SIG-M5 treated with dmso at 0.1 percent for 504 hours (cell line): ENCODE results near the gene TRIM44.
A peak's percentile ranks its signal among the peaks of the same experiment; 100 is the strongest.
"Not testable (repeated sequence)": the region's sequence is repeated elsewhere in the genome, so short reads cannot be mapped to it uniquely, and the experiment has no call there.

ENCODE experiments used
- DNase-seq: peaks from one replicate; lab custom pipeline; 2025; ENCODE audit not compliant: unreplicated experiment; lab: John Stamatoyannopoulos, UW

The TRIM44 gene

DNA sequence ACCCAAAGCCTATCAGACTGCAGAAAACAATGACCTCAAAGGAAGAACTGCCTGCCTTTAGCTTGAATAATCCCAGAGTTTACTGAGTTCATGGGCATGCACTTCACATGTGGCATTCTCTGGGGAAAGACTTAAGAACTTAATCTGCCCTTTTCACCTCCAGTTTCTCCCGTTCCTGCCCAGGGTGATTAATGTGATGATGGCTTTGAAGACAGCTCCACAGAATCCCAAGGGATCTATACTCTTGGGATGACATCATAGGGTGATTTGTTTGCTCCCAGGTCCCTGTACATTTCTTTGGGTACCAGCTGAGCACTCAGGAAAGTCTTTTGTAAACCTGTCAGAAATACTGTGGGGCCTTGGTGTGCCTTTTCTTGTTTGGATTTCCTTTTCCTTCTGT, 30.3 kb upstream of the TRIM44 start:
- DNase-seq, result no peak

DNA sequence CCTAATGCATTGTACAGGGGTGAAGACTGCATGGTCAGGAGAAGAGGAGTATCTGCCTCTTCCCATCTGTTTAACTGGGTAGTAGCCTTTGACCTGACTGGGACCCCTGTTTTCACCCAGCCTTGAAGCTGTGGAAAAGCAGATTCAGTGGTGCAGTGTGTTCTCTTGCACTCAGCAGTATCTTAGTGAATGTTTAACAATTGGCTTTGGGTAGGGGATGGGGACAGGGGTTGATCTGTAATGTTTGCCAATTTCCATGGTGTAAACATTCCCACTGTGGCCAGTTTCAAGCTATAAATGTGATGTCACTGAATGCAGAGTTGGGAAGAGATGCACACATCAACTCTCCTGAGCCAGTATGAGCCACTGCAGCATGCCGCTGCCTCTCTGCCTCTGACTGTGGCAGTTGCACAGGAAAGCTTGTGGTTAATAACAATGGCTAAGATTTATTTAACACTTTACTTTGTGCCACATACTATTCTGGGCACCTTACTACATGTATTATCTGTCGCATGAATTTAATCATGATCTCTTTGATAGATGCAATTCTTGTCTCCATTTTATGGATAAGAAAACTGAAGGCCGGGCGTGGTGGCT, 28.6 kb upstream of the TRIM44 start:
- no peak for DNase-seq

DNA sequence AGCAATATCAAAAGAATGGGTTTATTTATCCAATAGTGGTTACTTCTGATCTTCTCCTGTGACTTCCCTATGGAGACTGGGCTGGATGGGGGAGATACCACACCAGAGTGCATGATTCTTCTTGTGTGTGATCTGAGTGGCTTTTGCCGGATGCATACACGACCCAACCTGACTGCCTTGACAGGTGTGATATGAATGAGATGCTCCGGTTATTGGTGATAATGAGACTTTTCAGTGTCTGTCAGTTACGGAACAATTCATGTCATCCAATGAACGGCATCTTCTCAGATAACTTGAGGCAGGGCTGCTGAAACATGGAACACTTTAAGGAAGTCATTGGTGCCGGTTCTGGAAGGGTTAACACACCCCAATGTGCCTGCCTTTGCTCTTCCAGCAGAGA, 26.6 kb upstream of the TRIM44 start:
- no peak for DNase-seq

DNA sequence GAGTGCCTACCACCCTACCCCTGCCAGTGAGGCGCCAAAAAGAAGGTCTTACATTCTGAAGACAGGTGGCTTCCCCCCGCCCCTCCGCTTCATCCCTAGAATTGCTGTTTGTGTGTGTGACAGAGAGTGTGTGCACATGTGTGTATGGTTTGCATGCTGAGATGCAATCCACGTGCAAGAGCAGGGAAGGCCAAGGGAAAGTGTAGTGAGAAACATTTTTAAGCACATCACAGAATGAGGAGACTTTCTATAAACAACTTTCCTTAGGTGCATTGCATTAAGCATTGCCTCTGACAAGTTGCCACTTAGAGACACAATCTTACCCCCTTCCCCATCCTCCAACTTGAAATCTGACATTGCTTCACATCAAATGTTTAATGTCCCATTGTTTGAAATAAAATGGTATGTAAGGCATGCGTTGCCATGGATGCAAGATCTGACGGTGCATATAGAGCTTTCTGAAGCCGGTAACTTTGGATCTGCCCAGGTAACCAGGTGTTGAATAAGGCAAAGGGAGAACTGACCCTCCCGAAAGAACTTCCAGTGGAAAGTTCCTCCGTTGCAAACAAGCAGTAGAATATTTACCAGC, 22.9 kb upstream of the TRIM44 start:
- no peak for DNase-seq

DNA sequence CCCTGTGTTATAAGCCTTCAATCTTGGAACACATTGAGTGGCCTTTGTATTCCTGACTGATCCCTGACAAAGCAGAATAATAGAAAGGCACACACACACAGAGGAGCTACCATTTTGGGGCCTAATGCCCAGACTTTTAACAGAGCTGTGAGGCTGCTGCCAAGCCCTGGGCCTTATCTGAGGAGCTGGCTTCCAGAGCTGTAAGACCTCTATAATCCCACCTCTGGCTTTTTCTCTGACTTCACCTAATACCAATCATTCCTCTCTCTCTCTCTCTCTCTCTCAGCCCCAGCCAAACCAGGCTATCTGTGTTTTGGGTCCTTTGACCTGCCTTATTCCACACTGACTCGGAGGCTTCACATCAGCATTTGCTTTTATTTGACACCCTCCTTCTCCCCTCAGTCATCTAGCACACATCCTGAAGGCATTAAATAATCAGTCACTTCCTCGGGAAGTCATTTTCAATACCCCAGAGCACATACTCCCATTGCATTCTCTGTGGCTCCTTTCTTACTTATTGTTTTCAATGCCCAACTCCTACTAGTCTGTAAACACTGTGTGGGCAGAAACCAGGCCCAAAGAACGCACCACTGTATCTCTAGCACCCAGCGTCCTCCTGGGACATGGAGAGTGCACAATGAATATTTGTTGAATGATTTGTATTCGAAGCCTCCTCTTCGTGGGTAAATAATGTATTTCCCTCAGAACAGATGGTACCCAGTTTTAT, 21.2 kb upstream of the TRIM44 start:
- no peak for DNase-seq

DNA sequence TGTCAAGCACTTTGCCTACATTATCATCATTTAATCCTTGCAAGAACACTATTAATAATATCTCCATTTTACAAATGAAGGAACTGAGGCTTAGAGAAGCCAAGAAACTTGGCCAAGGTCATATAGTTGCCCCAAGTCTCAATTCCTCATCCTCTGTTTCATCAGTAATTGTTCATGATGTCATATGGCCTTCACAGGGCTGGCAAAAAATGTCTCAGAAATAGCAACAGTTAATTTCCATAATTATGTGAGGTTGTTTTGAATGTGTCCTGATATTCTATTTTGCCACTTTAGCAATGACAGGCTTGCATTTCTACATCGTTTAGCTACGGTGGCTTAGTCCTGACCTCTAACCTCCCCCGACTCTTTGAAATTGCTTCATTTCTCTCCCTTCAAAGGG, 20.6 kb upstream of the TRIM44 start:
- DNase-seq, result no peak

DNA sequence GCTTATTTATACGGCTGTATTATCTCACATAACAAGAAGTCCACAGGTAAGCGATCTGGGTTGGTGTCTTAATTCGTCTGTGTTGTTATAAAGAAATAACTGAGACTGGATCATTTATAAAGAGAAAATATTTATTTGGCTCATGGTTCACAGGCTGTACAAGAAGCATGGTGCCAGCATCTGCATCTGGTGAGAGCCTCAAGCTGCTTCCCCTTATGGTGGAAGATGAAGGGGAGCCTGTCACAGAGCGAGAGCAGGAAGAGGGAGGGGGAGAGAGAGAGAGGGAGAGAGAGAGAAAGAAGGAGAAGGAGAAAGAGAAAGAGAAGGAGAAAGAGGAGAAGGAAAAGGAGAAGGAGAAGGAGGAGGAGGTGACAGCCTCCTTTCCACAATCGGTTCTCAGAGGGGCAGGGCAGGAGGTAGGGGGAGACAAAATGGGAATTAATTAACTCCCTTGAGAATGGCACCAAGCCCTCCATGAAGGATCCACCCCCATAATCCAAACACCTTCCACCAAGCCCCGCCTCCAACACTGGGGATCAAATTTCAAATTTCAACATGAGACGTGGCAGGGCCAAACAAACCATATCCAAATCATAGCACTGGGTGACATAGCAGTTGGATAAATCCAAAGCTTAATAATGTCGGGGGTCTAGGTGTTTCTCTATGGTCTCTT, 15.0 kb upstream of the TRIM44 start:
- DNase-seq, result no peak

DNA sequence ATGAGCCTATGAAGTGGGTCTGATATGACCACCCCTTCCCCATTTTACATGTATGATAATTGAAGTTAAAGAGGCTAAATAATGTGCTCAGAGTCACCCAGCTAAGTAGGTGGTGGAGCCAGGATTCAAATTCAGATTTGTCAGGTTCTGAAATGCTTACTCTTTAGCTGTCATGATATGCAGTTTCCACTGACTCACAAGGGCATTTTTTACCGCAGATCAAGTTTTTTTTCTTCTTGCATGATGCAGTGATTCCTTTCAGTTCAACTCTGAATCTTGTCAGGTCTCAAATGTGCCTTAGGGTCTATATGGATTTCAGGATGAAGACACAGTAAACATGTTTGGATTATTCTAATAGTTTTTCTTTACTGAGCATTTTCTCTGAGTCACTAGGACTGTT, 12.6 kb upstream of the TRIM44 start:
- DNase-seq, result no peak

DNA sequence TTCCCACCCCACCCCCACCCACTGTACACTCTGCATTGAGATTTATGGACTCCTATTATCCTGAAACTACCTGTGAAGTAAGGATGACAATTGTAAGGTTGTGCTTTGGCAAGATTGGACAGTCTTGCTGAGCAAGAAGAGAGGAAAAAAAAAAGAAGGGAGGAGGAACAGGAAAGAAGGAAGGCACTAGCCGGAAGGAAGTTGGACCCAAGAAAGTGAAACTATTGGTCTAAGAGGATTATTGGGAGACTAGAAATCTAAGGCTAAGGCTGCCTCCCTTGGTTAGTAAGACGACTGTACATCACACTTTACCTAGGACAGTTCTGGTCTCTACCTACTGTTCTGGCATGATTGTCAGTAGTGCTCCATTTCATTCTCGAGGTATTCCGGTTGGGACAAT, 12.1 kb upstream of the TRIM44 start:
- DNase-seq, result no peak

DNA sequence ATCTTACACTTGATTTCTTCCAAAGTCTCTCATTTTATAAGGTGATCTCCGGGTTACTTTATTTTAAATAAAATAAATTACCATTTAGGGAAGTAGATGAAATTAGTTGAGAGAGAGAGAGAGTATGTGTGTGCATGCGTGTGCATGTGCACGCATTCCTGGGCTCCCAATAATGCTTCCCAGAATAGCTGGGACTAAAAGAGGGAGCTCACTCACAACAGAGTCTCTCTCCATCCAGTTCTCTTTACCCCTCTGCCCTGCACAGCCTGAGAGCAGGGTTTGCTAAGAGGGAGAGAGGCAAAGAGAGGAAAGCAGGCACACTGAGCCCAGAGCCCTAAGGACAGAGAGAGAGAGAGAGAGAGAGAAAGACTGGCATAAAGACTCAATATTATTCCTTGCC, 11.3 kb upstream of the TRIM44 start:
- DNase-seq, result no peak

DNA sequence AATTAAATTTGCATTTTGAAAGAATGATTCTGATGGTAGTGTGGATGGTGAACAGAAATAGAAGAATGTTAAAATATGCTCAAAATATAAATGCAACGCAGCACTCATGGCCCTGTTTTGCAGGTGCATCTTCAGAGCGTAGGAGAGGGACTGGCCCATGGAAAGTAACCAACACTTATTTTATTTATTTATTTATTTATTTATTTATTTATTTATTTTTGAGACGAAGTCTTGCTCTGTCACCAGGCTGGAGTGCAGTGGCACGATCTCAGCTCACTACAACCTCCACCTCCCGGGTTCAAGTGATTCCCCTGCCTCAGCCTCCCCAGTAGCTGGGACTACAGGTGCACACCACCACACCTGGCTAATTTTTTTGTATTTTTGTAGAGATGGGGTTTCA, 9.8 kb upstream of the TRIM44 start:
- not testable (repeated sequence) for DNase-seq

DNA sequence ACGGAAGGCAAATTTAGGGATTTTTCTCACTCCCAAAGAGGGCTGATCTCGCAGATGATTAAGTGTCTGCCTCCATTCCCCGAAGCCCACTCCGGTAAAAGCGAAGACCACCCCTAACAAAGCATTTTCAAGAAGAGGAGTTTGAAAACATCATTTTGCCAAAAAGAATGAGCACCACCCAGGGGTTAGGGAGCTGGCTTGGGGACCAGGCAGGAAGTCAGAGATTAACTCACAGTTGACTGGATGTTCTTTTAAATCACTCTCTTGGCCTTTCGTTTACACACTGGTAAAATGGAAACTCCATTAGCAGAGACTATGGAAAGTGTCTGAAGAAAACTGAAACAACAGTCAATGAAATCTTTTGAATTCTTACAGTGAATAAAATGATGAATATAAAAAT, 7.9 kb upstream of the TRIM44 start:
- no peak for DNase-seq

DNA sequence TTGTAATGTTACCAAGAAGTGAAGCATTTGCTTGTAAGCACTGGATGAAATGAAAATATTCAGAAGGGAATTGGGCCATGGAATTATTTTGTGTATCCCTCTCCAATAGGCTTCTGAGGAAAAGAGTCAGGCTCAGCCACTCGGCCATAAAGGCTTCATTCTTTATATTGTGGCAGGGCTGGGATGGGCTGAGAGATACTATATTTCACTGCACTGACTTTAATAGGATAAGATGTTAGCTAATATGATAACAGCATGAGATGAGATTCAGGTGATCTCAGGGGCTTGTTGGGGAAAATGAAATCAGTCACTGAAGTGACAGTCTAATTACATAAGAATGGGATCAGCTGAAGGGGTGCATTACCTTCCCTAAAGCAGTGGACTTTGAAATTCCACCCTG, 7.3 kb upstream of the TRIM44 start:
- DNase-seq, result no peak

DNA sequence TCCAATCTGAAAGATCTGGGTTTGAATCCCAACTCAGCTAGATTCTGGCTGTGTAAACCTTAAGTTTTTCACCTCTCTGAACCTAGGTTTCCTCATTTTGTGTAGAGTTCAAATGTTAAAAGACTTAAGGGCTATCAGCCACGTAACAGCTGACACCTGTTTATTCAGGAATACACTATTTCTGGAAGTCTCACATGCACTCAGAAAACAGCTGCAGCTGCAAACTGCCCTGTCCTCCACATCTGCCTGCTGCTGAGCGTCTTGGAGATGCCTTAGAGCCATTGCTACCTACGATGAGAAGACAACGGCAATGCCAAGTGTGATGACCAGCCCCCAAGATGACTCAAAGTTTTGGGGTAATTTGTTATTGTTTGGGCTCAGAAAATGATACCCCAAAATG, 6.7 kb upstream of the TRIM44 start:
- DNase-seq, result no peak

DNA sequence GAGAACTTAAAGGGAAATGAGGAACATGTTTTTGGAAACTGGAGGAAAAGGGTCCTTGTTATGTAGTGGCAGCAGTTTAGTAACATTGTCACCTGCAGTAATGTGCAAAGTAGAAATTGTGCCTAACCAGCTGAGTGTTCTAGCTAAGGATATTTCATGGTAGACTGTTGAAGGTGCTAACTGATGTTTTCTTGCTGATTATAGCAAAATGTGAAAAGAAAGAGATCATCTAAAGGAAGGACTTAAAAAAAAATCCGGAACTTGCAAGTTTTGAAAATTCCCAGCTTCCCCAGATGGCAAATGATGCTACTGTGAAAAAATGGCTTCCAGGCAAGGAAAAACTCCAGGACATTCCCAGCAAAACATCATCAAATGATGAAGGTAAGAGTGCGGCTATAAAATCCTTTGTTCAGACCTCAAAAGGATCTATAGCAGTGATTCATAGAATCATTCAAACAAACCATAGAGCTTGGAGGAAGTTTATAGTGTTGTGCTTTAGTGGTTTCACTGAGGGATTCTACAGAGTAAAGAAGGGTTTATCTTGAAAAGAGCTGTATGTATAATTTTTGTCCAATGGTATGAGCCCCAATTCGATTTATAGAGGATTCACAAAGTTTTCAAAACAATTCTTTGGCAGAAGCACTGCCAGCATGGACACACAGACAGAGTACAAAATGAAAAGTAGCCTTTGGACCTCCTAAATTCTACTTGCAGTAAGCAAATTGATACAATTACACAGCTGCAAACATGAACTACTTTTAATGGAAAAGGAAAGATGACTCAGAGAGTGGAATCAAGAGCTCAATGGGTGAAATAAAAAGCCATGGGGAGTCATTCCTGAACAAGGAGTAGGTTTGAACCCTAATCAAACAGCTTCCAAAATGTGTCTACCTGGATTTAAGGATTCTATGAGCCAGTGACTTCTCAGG, 4.3 kb upstream of the TRIM44 start:
- DNase-seq, result no peak

DNA sequence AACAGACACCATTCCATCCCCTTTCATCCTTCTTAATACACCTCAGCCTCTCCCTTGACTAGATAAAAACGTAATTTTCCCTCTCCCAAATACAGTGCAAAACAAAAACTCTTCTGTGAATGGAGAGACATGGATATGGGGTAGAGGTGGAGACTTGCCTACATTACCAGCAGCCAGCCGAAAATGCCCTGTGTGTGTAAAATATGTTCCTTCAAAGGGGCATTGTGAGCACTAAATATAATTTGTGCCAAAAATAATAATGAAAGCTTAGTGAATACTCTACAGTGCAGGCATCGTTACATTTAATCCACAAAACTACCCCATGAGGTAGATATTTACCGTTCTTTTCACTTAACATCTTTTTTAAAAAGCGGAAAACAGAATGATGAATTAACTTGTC, 1.0 kb upstream of the TRIM44 start:
- DNase-seq, result no peak

DNA sequence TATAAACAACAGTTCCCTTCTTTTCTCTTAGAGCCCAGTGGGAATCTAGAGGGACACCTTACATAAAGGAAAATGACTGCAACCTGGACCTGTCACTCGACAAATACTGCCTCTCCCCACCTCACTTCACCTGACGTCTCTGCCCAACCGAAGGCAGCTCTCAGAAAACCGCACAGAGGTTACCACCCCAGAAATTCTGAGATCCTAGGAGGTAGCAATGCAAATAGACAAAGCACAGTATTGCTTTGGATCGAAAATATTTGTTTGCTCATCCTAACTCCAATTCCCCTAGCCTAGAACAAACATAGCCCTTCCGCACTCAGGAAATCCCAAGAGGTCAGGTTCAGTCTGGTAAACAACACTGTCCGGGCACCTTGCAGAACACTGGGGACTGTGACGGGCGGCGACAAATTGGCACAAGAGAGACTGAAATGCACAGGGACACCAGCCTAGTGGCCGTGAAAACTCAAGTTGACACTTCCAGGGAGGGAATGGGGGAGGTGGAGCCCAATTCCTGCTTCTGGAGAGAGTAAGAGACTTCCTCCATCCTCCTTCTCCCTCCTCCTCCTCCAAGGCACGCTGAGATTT, 420 bp upstream of the TRIM44 start:
- DNase-seq, result peak; percentile 7

DNA sequence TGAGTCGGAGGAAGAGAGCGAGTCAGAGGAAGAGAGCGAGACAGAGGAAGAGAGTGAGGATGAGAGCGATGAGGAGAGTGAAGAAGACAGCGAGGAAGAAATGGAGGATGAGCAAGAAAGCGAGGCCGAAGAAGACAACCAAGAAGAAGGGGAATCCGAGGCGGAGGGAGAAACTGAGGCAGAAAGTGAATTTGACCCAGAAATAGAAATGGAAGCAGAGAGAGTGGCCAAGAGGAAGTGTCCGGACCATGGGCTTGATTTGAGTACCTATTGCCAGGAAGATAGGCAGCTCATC, 780 bp downstream of the TRIM44 start:
- DNase-seq, result no peak

DNA sequence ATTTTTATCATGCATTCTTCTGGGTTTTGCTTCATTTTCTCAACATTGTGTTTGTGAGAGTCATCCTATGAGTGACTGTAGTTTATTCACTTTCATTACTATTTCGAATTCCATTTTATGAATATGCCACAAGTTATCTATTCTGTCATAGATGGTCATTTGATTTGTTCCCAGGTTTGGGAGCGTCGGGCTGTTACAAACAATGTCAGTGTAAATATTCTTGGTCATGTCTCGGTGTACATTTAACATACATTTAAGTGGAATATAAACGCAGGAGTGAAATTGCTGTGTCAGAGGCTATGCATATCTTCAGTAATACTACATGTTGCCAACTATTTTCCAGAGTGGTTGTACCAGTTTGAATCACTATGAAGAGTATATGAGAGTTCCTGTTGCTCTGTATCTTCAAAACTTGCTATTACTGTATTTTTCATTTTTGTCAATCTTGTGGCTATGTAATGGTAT, 2.4 kb downstream of the TRIM44 start:
- DNase-seq, result no peak

DNA sequence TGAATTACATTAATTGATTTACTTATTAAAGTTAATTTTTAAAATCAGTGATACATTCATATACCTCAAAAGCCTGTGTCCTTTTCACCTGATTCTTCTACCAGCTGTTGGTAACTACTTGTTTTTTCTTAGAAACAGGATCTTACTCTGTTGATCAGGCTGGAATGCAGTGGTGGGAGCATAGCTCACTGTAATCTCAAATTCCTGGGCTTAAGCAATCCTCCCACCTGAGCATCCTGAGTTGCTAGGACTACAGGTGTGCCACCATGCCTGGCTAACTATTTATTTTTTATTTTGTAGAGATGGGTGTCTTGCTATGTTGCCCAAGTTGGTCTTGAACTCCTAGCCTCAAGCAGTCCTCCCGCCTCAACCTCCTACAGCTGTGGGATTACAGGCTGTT, 4.7 kb downstream of the TRIM44 start:
- no peak for DNase-seq

DNA sequence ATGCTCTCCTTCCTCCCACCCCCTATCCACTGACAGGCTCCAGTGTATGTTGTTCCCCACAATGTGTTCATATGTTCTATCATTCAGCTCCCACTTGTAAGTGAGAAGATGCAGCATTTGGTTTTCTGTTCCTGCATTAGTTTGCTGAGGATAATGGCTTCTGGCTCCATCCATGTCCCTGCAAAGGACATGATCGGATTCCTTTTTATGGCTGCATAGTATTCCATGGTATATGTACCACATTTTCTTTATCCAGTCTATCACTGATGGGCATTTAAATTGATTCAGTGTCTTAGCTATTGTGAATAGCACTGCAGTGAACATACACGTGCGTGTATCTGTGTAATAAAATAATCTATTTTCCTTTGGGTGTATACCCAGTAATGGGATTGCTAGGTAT, 5.8 kb downstream of the TRIM44 start:
- DNase-seq, result not testable (repeated sequence)
